Stimulated activated CD8-positive, alpha-beta memory T cell treated with anti-CD3 and anti-CD28 coated beads, Interleukin-7, amount 100 ng/mL, for 24 hours (primary cell): Measurements from ENCODE around the gene ZGPAT.
"Not testable (repeated sequence)": the region's sequence is repeated elsewhere in the genome, so short reads cannot be mapped to it uniquely, and the experiment has no call there.

Experiments used
- DNase-seq: peaks from one replicate; pipeline ENCODE4 v3.0.0-alpha.2; 2020; ENCODE audit warnings: low read depth

The ZGPAT gene

GRCh38 chr20:63703976-63704748 lies 3.7 kb upstream of the ZGPAT start:
- DNase-seq = no peak

- no peak for DNase-seq
Observed at GRCh38 chr20:63704749-63705117, 3.1 kb upstream of the ZGPAT start.

GRCh38 chr20:63705232-63706026 lies 2.4 kb upstream of the ZGPAT start:
- no peak for DNase-seq

- DNase-seq = no peak
Observed at GRCh38 chr20:63706027-63706695, 1.7 kb upstream of the ZGPAT start.

- no peak for DNase-seq
Observed at GRCh38 chr20:63706852-63707557, 834 bp upstream of the ZGPAT start.

- DNase-seq = no peak
Observed at GRCh38 chr20:63708301-63709148, 686 bp downstream of the ZGPAT start.

GRCh38 chr20:63709149-63709527 lies 1.3 kb downstream of the ZGPAT start:
- DNase-seq = no peak

GRCh38 chr20:63711085-63711645 lies 3.3 kb downstream of the ZGPAT start:
- no peak for DNase-seq

- no peak for DNase-seq
Observed at GRCh38 chr20:63712191-63712590, 4.4 kb downstream of the ZGPAT start.

GRCh38 chr20:63714858-63715257 lies 7.0 kb downstream of the ZGPAT start:
- DNase-seq = no peak

GRCh38 chr20:63718996-63719395 lies 11.2 kb downstream of the ZGPAT start:
- DNase-seq = no peak

- not testable (repeated sequence) for DNase-seq
Observed at GRCh38 chr20:63722967-63723622, 15.3 kb downstream of the ZGPAT start.

- DNase-seq = not testable (repeated sequence)
Observed at GRCh38 chr20:63730189-63730733, 22.4 kb downstream of the ZGPAT start.

GRCh38 chr20:63731410-63731809 lies 23.6 kb downstream of the ZGPAT start:
- DNase-seq = no peak

GRCh38 chr20:63732118-63733095 lies 24.6 kb downstream of the ZGPAT start:
- no peak for DNase-seq

- DNase-seq = no peak
Observed at GRCh38 chr20:63733117-63733516, 25.3 kb downstream of the ZGPAT start.

GRCh38 chr20:63733579-63734081 lies 25.8 kb downstream of the ZGPAT start:
- DNase-seq = no peak

- no peak for DNase-seq
Observed at GRCh38 chr20:63734111-63734945, 26.5 kb downstream of the ZGPAT start.
